ENCODE measurements around the gene GLCE. TPM values are rescaled to one million over a fixed set of nuclear protein-coding genes. Genes with fewer than 3 reads are reported as not detected.
"Not testable (repeated sequence)": the region's sequence is repeated elsewhere in the genome, so short reads cannot be mapped to it uniquely, and the experiment has no call there.

Gene GLCE
- total and polyA plus RNA-seq, 4 experiments from 2014 or later, result 6.1 to 9.0 (median 7.2) TPM

DNA sequence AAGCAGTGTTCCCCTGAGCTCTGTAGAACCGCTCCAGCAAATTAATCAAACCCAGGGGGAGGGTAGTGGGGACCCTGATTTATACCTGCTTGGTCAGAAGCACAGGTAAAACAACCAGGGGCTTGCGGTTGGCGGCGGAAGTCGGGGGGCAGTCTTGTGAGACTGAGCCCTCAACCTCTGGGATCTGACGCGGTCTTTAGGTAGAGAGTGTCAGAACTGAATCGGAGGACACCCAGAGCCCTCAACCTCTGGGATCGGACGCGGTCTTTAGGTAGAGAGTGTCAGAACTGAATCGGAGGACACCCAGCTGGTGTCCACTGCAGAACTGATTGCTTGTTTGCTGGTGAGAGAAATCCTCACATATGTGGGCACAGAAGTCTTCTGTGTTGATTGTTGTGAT lies 125.4 kb downstream of the GLCE start:
- POLR2A ChIA-PET (ENCODE audit: partially characterized antibody), result no interaction called here
- no peaks in the 10 kb centered on the region for H3K27me3 ChIP-seq (ENCODE audit: insufficient read depth, low read length)
- intact Hi-C loops (cut with micrococcal nuclease), result no loop called here
- Mint-ChIP-seq H3K36me3 (no peaks in the 10 kb centered on the region), H3K27ac (no peak overlapping the region), H3K4me1 (no peaks in the 10 kb centered on the region), H3K27me3 (no peaks in the 10 kb centered on the region), H3K9me3 (no peaks in the 10 kb centered on the region), H3K4me3 (no peak overlapping the region)
- no peaks in the 10 kb centered on the region for H3K36me3 ChIP-seq (ENCODE audit: insufficient read depth, low read length)
- no peaks in the 10 kb centered on the region for H3K9me3 ChIP-seq (ENCODE audit: control insufficient read depth in 1 of 2, low read length in 2 of 2)
- H3K4me1 ChIP-seq (ENCODE audit: insufficient read depth, low read length), result no peaks in the 10 kb centered on the region
- DNase-seq, result no peak
- CTCF ChIA-PET (ENCODE audit: partially characterized antibody), result no interaction called here
- H3K27ac ChIP-seq (ENCODE audit: low read depth, low read length), result no peak overlapping the region
- H3K4me3 ChIP-seq (ENCODE audit: low read length in 2 of 2), result no peak overlapping the region

DNA sequence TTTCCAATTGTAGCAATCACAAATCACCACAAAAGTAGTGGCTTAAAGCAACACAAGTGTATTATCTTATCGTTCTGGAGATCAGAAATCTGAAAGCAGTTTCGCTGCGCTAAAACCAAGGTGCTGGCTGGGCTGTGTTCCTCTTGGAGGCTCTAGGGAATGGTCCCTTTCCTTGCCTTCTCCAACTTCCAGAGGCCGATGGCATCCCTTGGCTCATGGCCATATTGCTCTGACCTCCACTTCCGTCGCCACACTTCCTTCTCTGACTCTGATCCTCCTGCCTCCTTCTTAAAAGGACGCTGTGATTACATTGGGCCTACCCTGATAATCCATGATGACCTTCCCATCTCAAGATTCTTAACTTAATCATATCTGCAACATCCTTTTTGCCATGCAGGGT lies 127.6 kb downstream of the GLCE start:
- H3K27me3 ChIP-seq (ENCODE audit: insufficient read depth, low read length), result no peaks in the 10 kb centered on the region
- intact Hi-C loops (cut with micrococcal nuclease), result no loop called here
- Mint-ChIP-seq H3K9me3 (no peaks in the 10 kb centered on the region), H3K27me3 (no peaks in the 10 kb centered on the region), H3K27ac (no peak overlapping the region), H3K36me3 (no peaks in the 10 kb centered on the region), H3K4me3 (no peak overlapping the region), H3K4me1 (no peaks in the 10 kb centered on the region)
- no peaks in the 10 kb centered on the region for H3K9me3 ChIP-seq (ENCODE audit: control insufficient read depth in 1 of 2, low read length in 2 of 2)
- no peaks in the 10 kb centered on the region for H3K36me3 ChIP-seq (ENCODE audit: insufficient read depth, low read length)
- H3K4me1 ChIP-seq (ENCODE audit: insufficient read depth, low read length), result no peaks in the 10 kb centered on the region
- H3K27ac ChIP-seq (ENCODE audit: low read depth, low read length), result no peak overlapping the region
- ChIA-PET CTCF (ENCODE audit: partially characterized antibody) (no interaction called here), POLR2A (ENCODE audit: partially characterized antibody) (no interaction called here)
- DNase-seq, result no peak
- H3K4me3 ChIP-seq (ENCODE audit: low read length in 2 of 2), result no peak overlapping the region

DNA sequence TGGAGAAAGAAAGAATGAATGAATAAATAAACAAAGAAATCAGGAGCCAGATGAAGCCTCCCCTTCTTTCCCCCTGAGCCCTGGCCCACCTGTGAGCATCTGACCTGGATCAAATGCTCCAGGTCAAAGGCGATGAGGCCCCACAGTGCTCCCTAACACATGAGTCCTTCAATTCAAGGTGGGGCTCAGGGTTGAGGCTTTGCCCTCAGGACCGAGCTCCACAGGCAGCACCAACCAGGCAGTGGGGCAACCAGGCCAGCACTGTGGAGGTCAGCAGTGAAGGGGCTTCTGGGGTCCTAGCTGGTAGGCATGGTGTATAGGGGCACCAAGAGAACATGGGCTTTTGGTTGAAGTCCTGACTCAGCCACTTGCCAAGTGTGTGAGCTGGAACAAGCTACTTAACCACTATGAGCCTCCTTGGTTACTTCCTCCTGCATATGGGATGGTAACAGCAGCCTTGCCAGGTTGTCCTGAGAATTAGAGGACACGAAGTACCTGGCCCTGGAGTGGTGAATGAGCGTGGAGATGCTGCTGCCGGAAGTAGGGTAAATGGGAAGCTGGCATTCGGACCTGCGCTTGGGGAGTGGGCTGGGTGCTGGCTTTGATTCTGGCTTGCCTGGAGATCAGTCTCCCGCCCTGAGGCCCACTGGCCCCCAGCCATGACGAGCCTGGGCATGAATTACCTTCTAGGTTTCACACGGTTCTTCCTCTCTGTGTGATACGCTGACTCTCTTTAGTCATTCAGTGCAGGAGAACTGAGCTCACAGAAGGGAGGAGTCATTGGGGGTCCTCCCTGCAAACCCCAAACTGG lies 128.3 kb downstream of the GLCE start:
- Mint-ChIP-seq H3K27me3 (peaks cover 0 to 1% of the 10 kb centered on the region in 2 donors), H3K4me3 (no peak overlapping the region), H3K36me3 (no peaks in the 10 kb centered on the region), H3K27ac (no peak overlapping the region), H3K9me3 (no peaks in the 10 kb centered on the region), H3K4me1 (no peaks in the 10 kb centered on the region)
- intact Hi-C loops (cut with micrococcal nuclease), result no loop called here
- no peak overlapping the region for H3K4me3 ChIP-seq (ENCODE audit: low read length in 2 of 2)
- ChIA-PET POLR2A (ENCODE audit: partially characterized antibody) (no interaction called here), CTCF (ENCODE audit: partially characterized antibody) (interaction anchor here (1.2 kb wide), 1 partner anchor 24 kb away, joined by 3 read pairs; no protein-coding TSS in a partner anchor)
- no peaks in the 10 kb centered on the region for H3K9me3 ChIP-seq (ENCODE audit: control insufficient read depth in 1 of 2, low read length in 2 of 2)
- no peaks in the 10 kb centered on the region for H3K4me1 ChIP-seq (ENCODE audit: insufficient read depth, low read length)
- H3K27ac ChIP-seq (ENCODE audit: low read depth, low read length), result no peak overlapping the region
- no peaks in the 10 kb centered on the region for H3K27me3 ChIP-seq (ENCODE audit: insufficient read depth, low read length)
- DNase-seq, result no peak
- H3K36me3 ChIP-seq (ENCODE audit: insufficient read depth, low read length), result no peaks in the 10 kb centered on the region

DNA sequence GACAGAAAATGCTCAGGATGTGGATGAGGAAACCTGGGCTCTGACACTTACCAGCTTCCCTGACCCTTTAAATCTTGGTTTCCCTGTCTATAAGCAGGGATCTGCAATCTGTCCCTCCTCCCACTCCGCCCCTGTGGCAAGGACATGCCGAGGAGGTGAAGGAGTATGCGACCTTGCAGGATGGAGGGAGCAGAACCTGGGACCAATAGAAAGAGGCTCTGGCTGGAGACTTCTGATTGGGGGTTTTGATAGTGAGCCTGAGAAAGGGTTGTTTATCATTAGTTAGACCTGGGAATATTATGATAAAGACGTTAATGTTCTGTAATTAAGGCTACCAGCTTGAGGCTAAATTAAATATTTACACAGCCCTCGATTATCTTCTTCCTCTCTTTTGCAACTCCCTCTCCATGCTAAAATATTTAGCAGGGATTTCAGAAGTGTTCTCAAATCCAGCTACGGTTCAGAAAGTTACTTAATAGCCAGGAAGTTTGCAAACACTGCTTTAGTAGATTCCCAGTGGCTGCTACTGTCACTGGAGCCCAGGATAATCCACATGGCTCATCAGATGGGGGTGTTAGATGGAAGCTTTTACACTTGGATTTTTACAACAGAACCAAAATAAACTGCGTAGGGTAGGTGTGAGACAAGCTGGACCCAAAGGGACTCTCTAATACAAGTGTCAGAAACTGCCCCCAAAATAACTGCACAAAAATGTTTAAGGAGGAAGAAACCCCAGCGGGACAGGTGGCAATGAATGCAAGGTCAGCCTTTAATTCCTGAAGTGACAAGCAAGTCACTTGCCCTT lies 129.1 kb downstream of the GLCE start:
- Histone ChIP-seq H3K36me3 (ENCODE audit: insufficient read depth, low read length) (no peaks in the 10 kb centered on the region), H3K27me3 (ENCODE audit: insufficient read depth, low read length) (no peaks in the 10 kb centered on the region), H3K27ac (ENCODE audit: low read depth, low read length) (no peak overlapping the region), H3K4me3 (ENCODE audit: low read length in 2 of 2) (no peak overlapping the region), H3K4me1 (ENCODE audit: insufficient read depth, low read length) (no peaks in the 10 kb centered on the region), H3K9me3 (ENCODE audit: control insufficient read depth in 1 of 2, low read length in 2 of 2) (no peaks in the 10 kb centered on the region)
- peaks cover 0 to 1% of the 10 kb centered on the region in 2 donors for H3K27me3 Mint-ChIP-seq
- H3K36me3 Mint-ChIP-seq, result no peaks in the 10 kb centered on the region
- no peaks in the 10 kb centered on the region for H3K9me3 Mint-ChIP-seq
- ChIA-PET CTCF (ENCODE audit: partially characterized antibody) (interaction anchor here (1.2 kb wide), 1 partner anchor 25 kb away, joined by 3 read pairs; no protein-coding TSS in a partner anchor), POLR2A (ENCODE audit: partially characterized antibody) (no interaction called here)
- no peak for DNase-seq
- H3K27ac Mint-ChIP-seq, result no peak overlapping the region
- no peak overlapping the region for H3K4me3 Mint-ChIP-seq
- H3K4me1 Mint-ChIP-seq, result no peaks in the 10 kb centered on the region
- intact Hi-C loops (cut with micrococcal nuclease), result no loop called here

GRCh38 chr15:69290346-69291164 lies 130.1 kb downstream of the GLCE start:
- no peaks in the 10 kb centered on the region for H3K9me3 Mint-ChIP-seq
- H3K4me1 ChIP-seq (ENCODE audit: insufficient read depth, low read length), result no peaks in the 10 kb centered on the region
- no peak for DNase-seq
- H3K27me3 ChIP-seq (ENCODE audit: insufficient read depth, low read length), result no peaks in the 10 kb centered on the region
- ChIA-PET POLR2A (ENCODE audit: partially characterized antibody) (no interaction called here), CTCF (ENCODE audit: partially characterized antibody) (interaction anchor here (1.2 kb wide), 1 partner anchor 26 kb away, joined by 3 read pairs; no protein-coding TSS in a partner anchor)
- no peaks in the 10 kb centered on the region for H3K36me3 ChIP-seq (ENCODE audit: insufficient read depth, low read length)
- no peak overlapping the region for H3K4me3 Mint-ChIP-seq
- H3K27ac Mint-ChIP-seq, result no peak overlapping the region
- intact Hi-C loops (cut with micrococcal nuclease), result no loop called here
- peaks cover 0 to 6% of the 10 kb centered on the region in 2 donors for H3K27me3 Mint-ChIP-seq
- H3K9me3 ChIP-seq (ENCODE audit: control insufficient read depth in 1 of 2, low read length in 2 of 2), result no peaks in the 10 kb centered on the region
- H3K4me3 ChIP-seq (ENCODE audit: low read length in 2 of 2), result no peak overlapping the region
- H3K27ac ChIP-seq (ENCODE audit: low read depth, low read length), result no peak overlapping the region
- H3K4me1 Mint-ChIP-seq, result no peaks in the 10 kb centered on the region
- no peaks in the 10 kb centered on the region for H3K36me3 Mint-ChIP-seq

- H3K27ac Mint-ChIP-seq; H3K4me3 Mint-ChIP-seq; POLR2A ChIA-PET (ENCODE audit: partially characterized antibody); H3K36me3 ChIP-seq (ENCODE audit: insufficient read depth, low read length); CTCF ChIA-PET (ENCODE audit: partially characterized antibody); DNase-seq; H3K4me3 ChIP-seq (ENCODE audit: low read length in 2 of 2); H3K9me3 ChIP-seq (ENCODE audit: control insufficient read depth in 1 of 2, low read length in 2 of 2); H3K4me1 ChIP-seq (ENCODE audit: insufficient read depth, low read length); H3K27me3 ChIP-seq (ENCODE audit: insufficient read depth, low read length); H3K9me3 Mint-ChIP-seq; H3K36me3 Mint-ChIP-seq; H3K27me3 Mint-ChIP-seq; H3K4me1 Mint-ChIP-seq; H3K27ac ChIP-seq (ENCODE audit: low read depth, low read length); intact Hi-C loops (cut with micrococcal nuclease): not testable (repeated sequence)
Measured at GRCh38 chr15:69291651-69292050, 131.2 kb downstream of the GLCE start.

DNA sequence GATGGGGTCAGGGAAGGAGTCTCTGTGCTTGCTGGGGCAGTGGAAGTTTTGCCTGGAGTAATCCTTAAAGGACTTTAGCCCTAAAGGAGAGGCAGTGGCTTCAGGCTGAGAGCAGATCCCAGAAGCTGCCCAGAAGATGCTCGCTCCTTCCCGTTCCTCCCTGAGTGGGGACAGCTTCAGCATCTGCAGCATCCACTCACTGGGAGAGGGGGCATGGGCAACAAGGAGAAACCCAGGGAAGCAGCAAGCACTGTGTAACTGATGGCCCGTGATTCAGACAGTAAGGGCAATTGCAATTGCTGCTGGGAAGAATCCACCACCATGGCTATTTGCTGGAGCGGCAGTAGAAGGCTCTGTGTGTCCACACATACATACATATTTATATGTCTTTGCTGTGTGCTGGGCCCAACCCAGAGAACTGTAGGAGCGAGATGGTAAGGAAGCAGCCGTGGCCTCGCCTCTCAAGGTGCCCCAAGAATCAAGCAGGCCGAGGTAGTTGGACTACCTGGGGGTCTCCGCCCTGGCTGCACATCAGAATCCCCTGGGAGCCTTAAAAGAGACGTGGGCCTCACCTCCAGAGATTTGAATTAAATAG lies 132.5 kb downstream of the GLCE start:
- ChIA-PET POLR2A (ENCODE audit: partially characterized antibody) (no interaction called here), CTCF (ENCODE audit: partially characterized antibody) (no interaction called here)
- Mint-ChIP-seq H3K4me1 (no peaks in the 10 kb centered on the region), H3K27me3 (peaks cover 3 to 21% of the 10 kb centered on the region in 2 donors), H3K9me3 (no peaks in the 10 kb centered on the region), H3K27ac (no peak overlapping the region), H3K4me3 (no peak overlapping the region), H3K36me3 (no peaks in the 10 kb centered on the region)
- Histone ChIP-seq H3K27me3 (ENCODE audit: insufficient read depth, low read length) (peaks cover 5% of the 10 kb centered on the region), H3K27ac (ENCODE audit: low read depth, low read length) (no peak overlapping the region), H3K4me3 (ENCODE audit: low read length in 2 of 2) (no peak overlapping the region), H3K4me1 (ENCODE audit: insufficient read depth, low read length) (no peaks in the 10 kb centered on the region), H3K9me3 (ENCODE audit: control insufficient read depth in 1 of 2, low read length in 2 of 2) (no peaks in the 10 kb centered on the region), H3K36me3 (ENCODE audit: insufficient read depth, low read length) (no peaks in the 10 kb centered on the region)
- intact Hi-C loops (cut with micrococcal nuclease), result no loop called here
- DNase-seq, result no peak
